Measurements from ENCODE around the gene GLCCI1. TPM values are rescaled to one million over a fixed set of nuclear protein-coding genes. Genes with fewer than 3 reads are reported as not detected.

The GLCCI1 gene
- total RNA-seq, 2 donors from 2014 or later: 5.8 to 15.6 TPM

GRCh38 chr7:8120390-8121058, 151.9 kb downstream of the GLCCI1 start:
- H3K4me1 ChIP-seq (ENCODE audit: control insufficient read depth in 1 of 2, low read depth in 2 of 2): no peaks in the 10 kb centered on the region
- ATAC-seq (ENCODE audit: insufficient number of reproducible peaks, low FRiP score, low read depth) (no peak), DNase-seq (ENCODE audit: low spot score) (no peak)
- no peaks in the 10 kb centered on the region for H3K9me3 ChIP-seq
- no peak for TF ChIP-seq CTCF (IDR thresholded peaks at IDR 0.05)
- H3K27me3 ChIP-seq (replicated peaks; ENCODE audit: insufficient read depth): no peaks in the 10 kb centered on the region
- H3K27ac ChIP-seq: no peak overlapping the region
- no peak overlapping the region for H3K4me3 ChIP-seq
- H3K36me3 ChIP-seq: no peaks in the 10 kb centered on the region

GRCh38 chr7:8121243-8121642, 152.6 kb downstream of the GLCCI1 start:
- DNase-seq (ENCODE audit: low spot score) (no peak), ATAC-seq (ENCODE audit: insufficient number of reproducible peaks, low FRiP score, low read depth) (no peak)
- Histone ChIP-seq H3K27ac (no peak overlapping the region), H3K36me3 (no peaks in the 10 kb centered on the region), H3K9me3 (no peaks in the 10 kb centered on the region), H3K27me3 (replicated peaks; ENCODE audit: insufficient read depth) (no peaks in the 10 kb centered on the region), H3K4me3 (no peak overlapping the region), H3K4me1 (ENCODE audit: control insufficient read depth in 1 of 2, low read depth in 2 of 2) (no peaks in the 10 kb centered on the region)
- no peak for TF ChIP-seq CTCF (IDR thresholded peaks at IDR 0.05)

GRCh38 chr7:8125680-8126444, 157.3 kb downstream of the GLCCI1 start:
- Histone ChIP-seq H3K36me3 (no peaks in the 10 kb centered on the region), H3K9me3 (no peaks in the 10 kb centered on the region), H3K4me3 (no peak overlapping the region), H3K4me1 (ENCODE audit: control insufficient read depth in 1 of 2, low read depth in 2 of 2) (no peaks in the 10 kb centered on the region), H3K27ac (no peak overlapping the region), H3K27me3 (replicated peaks; ENCODE audit: insufficient read depth) (no peaks in the 10 kb centered on the region)
- no peak for TF ChIP-seq CTCF (IDR thresholded peaks at IDR 0.05)
- no peak for ATAC-seq (ENCODE audit: insufficient number of reproducible peaks, low FRiP score, low read depth)
- DNase-seq (ENCODE audit: low spot score): no peak

GRCh38 chr7:8126601-8127167, 158.1 kb downstream of the GLCCI1 start:
- H3K27ac ChIP-seq: no peak overlapping the region
- ATAC-seq (ENCODE audit: insufficient number of reproducible peaks, low FRiP score, low read depth) (no peak), DNase-seq (ENCODE audit: low spot score) (no peak)
- no peak for TF ChIP-seq CTCF (IDR thresholded peaks at IDR 0.05)
- no peak overlapping the region for H3K4me3 ChIP-seq
- no peaks in the 10 kb centered on the region for H3K9me3 ChIP-seq
- H3K4me1 ChIP-seq (ENCODE audit: control insufficient read depth in 1 of 2, low read depth in 2 of 2): no peaks in the 10 kb centered on the region
- H3K36me3 ChIP-seq: no peaks in the 10 kb centered on the region
- H3K27me3 ChIP-seq (replicated peaks; ENCODE audit: insufficient read depth): no peaks in the 10 kb centered on the region
